CD4-positive, alpha-beta memory T cell (primary cell): ENCODE measurements around the gene KRT17. TPM values are rescaled to one million over a fixed set of nuclear protein-coding genes. Genes with fewer than 3 reads are reported as not detected.
A peak's percentile ranks its signal among the peaks of the same experiment; 100 is the strongest.
"Not testable (repeated sequence)": the region's sequence is repeated elsewhere in the genome, so short reads cannot be mapped to it uniquely, and the experiment has no call there.

Source experiments
- CTCF ChIA-PET: fragments of 350-600 bp; sonication (Branson Sonifier 250); formaldehyde crosslinking; loops from one replicate; lab custom pipeline; 2021; ENCODE audit warnings: inconsistent platforms; ENCODE audit not compliant: partially characterized antibody; lab: Charles Lee
- POLR2A ChIA-PET: fragments of 350-600 bp; sonication (Branson Sonifier 250); formaldehyde crosslinking; loops from one replicate; lab custom pipeline; 2021; ENCODE audit not compliant: partially characterized antibody; lab: Charles Lee
- DNase-seq, 5 donors: peaks; one replicate each; pipeline versions ENCODE4 v3.0.0 to v3.0.0-alpha.2; 2020 to 2022; ENCODE audit warnings: mixed read lengths in 1 of 5
- H3K27ac ChIP-seq: one replicate; pipeline ENCODE4 v1.7.0; 2013; ENCODE audit warnings: low read depth, low read length
- H3K27me3 ChIP-seq: 2 replicates; pipeline ENCODE4 v1.7.0; 2013; ENCODE audit warnings: mild to moderate bottlenecking, low read length, moderate library complexity; ENCODE audit not compliant: insufficient read depth
- H3K36me3 ChIP-seq: 2 replicates; pipeline ENCODE4 v1.7.0; 2013; ENCODE audit warnings: mild to moderate bottlenecking, low read length, moderate library complexity; ENCODE audit not compliant: insufficient read depth
- H3K4me1 ChIP-seq: 2 replicates; pipeline ENCODE4 v1.7.0; 2013; ENCODE audit warnings: mild to moderate bottlenecking, low read length, moderate library complexity; ENCODE audit not compliant: insufficient read depth
- H3K4me3 ChIP-seq, 2 donors: one replicate each; pipeline ENCODE4 v1.7.0; 2013; ENCODE audit warnings: low read length in 2 of 2, mild to moderate bottlenecking in 1 of 2
- H3K9me3 ChIP-seq, 2 donors: one replicate each; pipeline ENCODE4 v1.7.0; 2013; ENCODE audit warnings: low read length in 2 of 2, control low read depth in 1 of 2; ENCODE audit not compliant: control insufficient read depth in 1 of 2
- H3K27ac Mint-ChIP-seq, 7 donors: one replicate each; pipeline ENCODE4 v1.8.0; 2020 to 2021; ENCODE audit warnings: mixed read lengths in 7 of 7, mild to moderate bottlenecking in 6 of 7, inconsistent platforms in 3 of 7, moderate library complexity in 3 of 7
- H3K27me3 Mint-ChIP-seq, 2 donors: one replicate each; pipeline ENCODE4 v1.8.0; 2020 to 2021; ENCODE audit warnings: mixed read lengths in 2 of 2
- H3K36me3 Mint-ChIP-seq, 2 donors: one replicate each; pipeline ENCODE4 v1.8.0; 2020 to 2021; ENCODE audit warnings: mixed read lengths in 2 of 2, inconsistent platforms in 1 of 2, mild to moderate bottlenecking in 1 of 2
- H3K4me1 Mint-ChIP-seq, 4 donors: one replicate each; pipeline ENCODE4 v1.8.0; 2020 to 2021; ENCODE audit warnings: mixed read lengths in 4 of 4, mild to moderate bottlenecking in 1 of 4
- H3K4me3 Mint-ChIP-seq, 8 donors: one replicate each; pipeline ENCODE4 v1.8.0; 2020 to 2021; ENCODE audit warnings: mixed read lengths in 8 of 8, mild to moderate bottlenecking in 7 of 8, moderate library complexity in 6 of 8, inconsistent platforms in 3 of 8
- H3K9me3 Mint-ChIP-seq, 8 donors: one replicate each; pipeline ENCODE4 v1.8.0; 2020 to 2021; ENCODE audit warnings: mixed read lengths in 8 of 8, mild to moderate bottlenecking in 5 of 8, inconsistent platforms in 3 of 8, moderate library complexity in 1 of 8
- intact Hi-C: fragments of 100-400 bp; cut with micrococcal nuclease; formaldehyde crosslinking; loops from one replicate; pipeline ENCODE4 v1.15.1; 2023
- polyA plus RNA-seq, 2 donors: library from polyadenylated mRNA; unstranded; fragments of 300-500 nt; fragmentation: Illumina TruSeq; gene quantifications; one replicate each; pipeline ENCODE4 v1.2.3, GENCODE V29; 2021
- total RNA-seq, 2 experiments: library from RNA; stranded (reverse); gene quantifications; one replicate each; pipeline ENCODE4 v1.2.3, GENCODE V29; 2021

Gene KRT17
- total and polyA plus RNA-seq, 4 experiments from 2014 or later = not detected

GRCh38 chr17:41642252-41643156 lies 18.1 kb upstream of the KRT17 start:
- no peaks in the 10 kb centered on the region for H3K4me1 Mint-ChIP-seq
- CTCF ChIA-PET = interaction anchor here (1.2 to 4.2 kb wide), 2 partner anchors 11 to 93 kb away, joined by 3 to 24 read pairs; no protein-coding TSS in a partner anchor

GRCh38 chr17:41640596-41640995 lies 16.2 kb upstream of the KRT17 start:
- H3K9me3 Mint-ChIP-seq, H3K27ac ChIP-seq, H3K36me3 ChIP-seq, H3K4me1 ChIP-seq, POLR2A ChIA-PET, DNase-seq, H3K4me3 ChIP-seq, intact Hi-C loops, H3K4me3 Mint-ChIP-seq, H3K27me3 Mint-ChIP-seq, H3K9me3 ChIP-seq, H3K27ac Mint-ChIP-seq, H3K36me3 Mint-ChIP-seq, H3K4me1 Mint-ChIP-seq, H3K27me3 ChIP-seq: not testable (repeated sequence)
- CTCF ChIA-PET = interaction anchor here (0.9 to 2.8 kb wide), 3 partner anchors 9 to 92 kb away, joined by 3 to 11 read pairs (median 4); no protein-coding TSS in a partner anchor

More at GRCh38 chr17:41642252-41643156, 18.1 kb upstream of the KRT17 start:
- Histone ChIP-seq H3K36me3 (no peaks in the 10 kb centered on the region), H3K9me3 (no peaks in the 10 kb centered on the region), H3K27ac (no peak overlapping the region), H3K4me1 (no peaks in the 10 kb centered on the region), H3K4me3 (no peak overlapping the region), H3K27me3 (no peaks in the 10 kb centered on the region)
- no peak for DNase-seq
- POLR2A ChIA-PET = interaction anchor here (0.6 kb wide), 1 partner anchor 750 kb away, joined by 5 read pairs; no protein-coding TSS in a partner anchor
- intact Hi-C loops = no loop called here
- Mint-ChIP-seq H3K36me3 (no peaks in the 10 kb centered on the region), H3K27ac (peak overlapping the region in 2 of 7 donors; percentile 1 to 42), H3K9me3 (no peaks in the 10 kb centered on the region), H3K27me3 (no peaks in the 10 kb centered on the region), H3K4me3 (no peak overlapping the region)

GRCh38 chr17:41639492-41640473 lies 15.4 kb upstream of the KRT17 start:
- Histone ChIP-seq H3K36me3 (no peaks in the 10 kb centered on the region), H3K4me3 (no peak overlapping the region), H3K4me1 (no peaks in the 10 kb centered on the region), H3K9me3 (no peaks in the 10 kb centered on the region), H3K27me3 (no peaks in the 10 kb centered on the region), H3K27ac (no peak overlapping the region)
- Mint-ChIP-seq H3K4me3 (no peak overlapping the region), H3K27me3 (no peaks in the 10 kb centered on the region), H3K27ac (peak overlapping the region in 1 of 7 donors; percentile 0), H3K36me3 (no peaks in the 10 kb centered on the region), H3K9me3 (no peaks in the 10 kb centered on the region), H3K4me1 (no peaks in the 10 kb centered on the region)
- intact Hi-C loops = no loop called here
- DNase-seq = no peak
- ChIA-PET CTCF (interaction anchor here (0.7 to 2.8 kb wide), 3 partner anchors 9 to 312 kb away, joined by 3 to 11 read pairs (median 4); no protein-coding TSS in a partner anchor), POLR2A (no interaction called here)

- ChIA-PET POLR2A (no interaction called here), CTCF (interaction anchor here (2.8 kb wide), 1 partner anchor 10 kb away, joined by 11 read pairs; no protein-coding TSS in a partner anchor)
- H3K9me3 Mint-ChIP-seq = no peaks in the 10 kb centered on the region
- no peaks in the 10 kb centered on the region for H3K36me3 Mint-ChIP-seq
- no peaks in the 10 kb centered on the region for H3K27me3 Mint-ChIP-seq
- no peak overlapping the region for H3K4me3 ChIP-seq
- no peak overlapping the region for H3K4me3 Mint-ChIP-seq
- H3K27ac ChIP-seq = no peak overlapping the region
- no peaks in the 10 kb centered on the region for H3K36me3 ChIP-seq
- H3K27me3 ChIP-seq = no peaks in the 10 kb centered on the region
- H3K27ac Mint-ChIP-seq = no peak overlapping the region
- intact Hi-C loops = no loop called here
- H3K4me1 Mint-ChIP-seq = no peaks in the 10 kb centered on the region
- no peaks in the 10 kb centered on the region for H3K4me1 ChIP-seq
- DNase-seq = no peak
- no peaks in the 10 kb centered on the region for H3K9me3 ChIP-seq
These were observed 14.6 kb upstream of the KRT17 start for GRCh38 chr17:41638941-41639340.

- Histone ChIP-seq H3K27me3 (no peaks in the 10 kb centered on the region), H3K4me1 (no peaks in the 10 kb centered on the region), H3K9me3 (no peaks in the 10 kb centered on the region), H3K4me3 (no peak overlapping the region), H3K36me3 (no peaks in the 10 kb centered on the region), H3K27ac (no peak overlapping the region)
- DNase-seq = no peak
- Mint-ChIP-seq H3K4me3 (no peak overlapping the region), H3K27me3 (no peaks in the 10 kb centered on the region), H3K9me3 (no peaks in the 10 kb centered on the region), H3K36me3 (no peaks in the 10 kb centered on the region), H3K27ac (no peak overlapping the region), H3K4me1 (no peaks in the 10 kb centered on the region)
- ChIA-PET POLR2A (no interaction called here), CTCF (no interaction called here)
- intact Hi-C loops = no loop called here
These were observed 13.8 kb upstream of the KRT17 start for GRCh38 chr17:41638194-41638593.

- no peak overlapping the region for H3K27ac ChIP-seq
- no peak overlapping the region for H3K27ac Mint-ChIP-seq
- no peaks in the 10 kb centered on the region for H3K36me3 ChIP-seq
- H3K36me3 Mint-ChIP-seq = no peaks in the 10 kb centered on the region
- intact Hi-C loops = no loop called here
- H3K9me3 ChIP-seq = no peaks in the 10 kb centered on the region
- no peaks in the 10 kb centered on the region for H3K4me1 ChIP-seq
- ChIA-PET POLR2A (no interaction called here), CTCF (interaction anchor here (1.2 kb wide), 1 partner anchor 12 kb away, joined by 4 read pairs; no protein-coding TSS in a partner anchor)
- no peak overlapping the region for H3K4me3 ChIP-seq
- H3K9me3 Mint-ChIP-seq = no peaks in the 10 kb centered on the region
- no peaks in the 10 kb centered on the region for H3K27me3 ChIP-seq
- H3K4me1 Mint-ChIP-seq = no peaks in the 10 kb centered on the region
- DNase-seq = no peak
- H3K27me3 Mint-ChIP-seq = no peaks in the 10 kb centered on the region
- H3K4me3 Mint-ChIP-seq = no peak overlapping the region
These were observed 12.3 kb upstream of the KRT17 start for GRCh38 chr17:41636652-41637051.
